T-helper 1 cell treated with Interleukin-12 subunit alpha and Interleukin-12 subunit beta and Interleukin-4 antibody, amounts not matched to agents 30 μg/mL and 1 μg/mL, for 36 hours (primary cell): ENCODE results near the gene POT1.

Experiments
- H3K27ac Mint-ChIP-seq: one replicate; pipeline ENCODE4 v1.8.0; 2021; ENCODE audit warnings: mild to moderate bottlenecking, mixed read lengths
- H3K27me3 Mint-ChIP-seq: one replicate; pipeline ENCODE4 v1.8.0; 2021; ENCODE audit warnings: low read depth, mixed read lengths
- H3K36me3 Mint-ChIP-seq: one replicate; pipeline ENCODE4 v1.8.0; 2021; ENCODE audit warnings: low read depth, mixed read lengths
- H3K4me1 Mint-ChIP-seq: one replicate; pipeline ENCODE4 v1.8.0; 2021; ENCODE audit warnings: low read depth, mixed read lengths
- H3K4me3 Mint-ChIP-seq: one replicate; pipeline ENCODE4 v1.8.0; 2021; ENCODE audit warnings: mild to moderate bottlenecking, moderate library complexity, mixed read lengths
- H3K9me3 Mint-ChIP-seq: one replicate; pipeline ENCODE4 v1.8.0; 2021; ENCODE audit warnings: mixed read lengths

The POT1 gene

DNA sequence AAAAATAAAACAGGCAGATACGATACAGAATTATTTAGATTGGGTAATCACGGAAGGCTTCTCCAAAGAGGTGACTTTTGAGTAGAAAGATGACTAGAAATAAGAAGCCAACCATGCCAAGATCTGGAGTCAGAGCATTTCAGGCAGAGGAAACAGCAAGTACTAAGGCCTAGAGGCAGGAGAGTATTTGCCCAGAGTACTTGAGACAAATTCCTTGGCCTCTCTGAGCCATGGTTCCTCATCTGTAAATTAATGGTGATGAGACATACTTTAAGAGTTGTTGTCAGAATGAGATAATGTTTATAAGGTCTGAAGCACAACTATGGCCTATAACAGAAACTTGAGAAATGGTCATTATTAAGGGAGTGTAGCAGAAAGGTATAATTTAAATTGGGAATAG, 148.2 kb downstream of the POT1 start:
- Mint-ChIP-seq H3K36me3 (no peaks in the 10 kb centered on the region), H3K27me3 (peaks cover 6% of the 10 kb centered on the region), H3K4me3 (no peak overlapping the region), H3K9me3 (no peaks in the 10 kb centered on the region), H3K4me1 (no peaks in the 10 kb centered on the region), H3K27ac (no peak overlapping the region)

DNA sequence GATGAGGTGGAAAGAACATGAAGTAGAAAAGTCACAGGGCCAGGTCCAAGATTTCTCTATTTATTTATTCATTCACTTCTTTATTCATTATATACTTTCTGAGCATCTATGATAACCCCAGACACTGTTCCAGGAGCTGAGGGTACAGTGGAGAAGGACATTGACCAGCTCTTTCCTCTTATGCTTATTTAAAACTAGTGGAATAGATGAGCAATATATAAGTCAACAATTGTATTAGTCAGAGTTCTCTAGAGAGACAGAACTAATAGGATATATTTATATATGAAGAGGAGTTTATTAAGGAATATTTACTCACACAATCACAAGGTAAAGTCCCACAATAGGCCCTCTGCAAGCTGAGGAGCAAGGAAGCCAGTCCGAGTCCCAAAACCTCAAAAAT, 149.0 kb downstream of the POT1 start:
- Mint-ChIP-seq H3K36me3 (no peaks in the 10 kb centered on the region), H3K27ac (no peak overlapping the region), H3K27me3 (peaks cover 6% of the 10 kb centered on the region), H3K9me3 (no peaks in the 10 kb centered on the region), H3K4me3 (no peak overlapping the region), H3K4me1 (no peaks in the 10 kb centered on the region)

DNA sequence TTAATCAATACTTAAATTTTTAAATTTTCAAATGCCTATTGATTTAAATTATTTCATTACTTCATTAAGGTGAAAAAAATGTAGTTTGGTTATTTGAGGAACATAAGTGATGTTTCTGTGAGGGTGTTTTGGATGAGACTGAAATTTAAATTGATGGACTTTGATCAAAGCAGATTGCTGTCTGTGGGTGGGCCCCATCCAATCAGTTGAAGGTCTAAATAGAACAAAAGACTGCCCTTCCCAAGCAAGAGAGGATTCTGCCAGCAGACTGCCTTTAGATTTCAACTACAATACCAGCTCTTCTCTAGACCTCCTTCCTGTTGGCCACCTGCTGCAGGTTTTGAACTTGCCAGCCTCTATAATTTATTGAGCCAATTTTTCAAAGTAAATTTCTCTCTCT, 149.6 kb downstream of the POT1 start:
- Mint-ChIP-seq H3K27me3 (peaks cover 6% of the 10 kb centered on the region), H3K4me3 (no peak overlapping the region), H3K4me1 (no peaks in the 10 kb centered on the region), H3K27ac (no peak overlapping the region), H3K36me3 (no peaks in the 10 kb centered on the region), H3K9me3 (no peaks in the 10 kb centered on the region)

DNA sequence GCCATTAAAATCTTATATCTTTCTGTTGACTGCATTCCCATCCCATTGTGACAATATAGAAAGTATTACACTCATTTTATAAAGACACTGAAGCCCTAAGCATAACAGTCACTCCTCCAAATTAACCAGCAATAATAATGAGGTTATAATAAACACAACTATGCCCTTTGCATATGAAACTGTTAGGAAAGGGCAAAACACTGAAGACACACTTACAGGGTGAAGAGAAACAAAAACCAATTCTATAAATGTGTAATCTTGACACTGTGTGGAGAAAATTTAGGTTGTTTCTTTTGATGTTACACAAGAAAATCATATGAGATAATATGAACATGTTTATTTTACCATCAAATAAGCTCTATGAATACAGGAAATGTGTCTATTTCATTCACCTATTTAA, 150.0 kb downstream of the POT1 start:
- Mint-ChIP-seq H3K4me3 (no peak overlapping the region), H3K27me3 (peaks cover 6% of the 10 kb centered on the region), H3K27ac (no peak overlapping the region), H3K4me1 (no peaks in the 10 kb centered on the region), H3K36me3 (no peaks in the 10 kb centered on the region), H3K9me3 (no peaks in the 10 kb centered on the region)

DNA sequence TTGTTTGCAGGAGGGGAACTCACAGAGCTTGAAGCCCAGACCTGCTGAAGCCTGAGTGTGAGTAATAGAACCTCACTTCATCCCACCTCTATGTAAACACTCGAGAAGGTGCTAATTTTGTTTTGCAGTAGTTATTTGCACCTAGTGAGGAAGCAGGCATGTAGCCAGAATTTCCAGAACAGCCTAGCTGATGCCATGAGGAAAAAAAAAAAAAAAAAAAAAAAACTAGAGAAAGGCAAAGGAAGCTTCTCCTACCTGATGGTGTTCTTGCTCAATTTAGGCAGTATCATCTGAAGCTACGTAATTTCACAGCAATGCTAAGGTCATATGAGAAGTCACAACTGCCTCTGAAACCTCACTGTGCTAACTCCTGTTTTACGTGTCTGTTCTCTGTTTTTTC, 150.4 kb downstream of the POT1 start:
- H3K9me3 Mint-ChIP-seq = no peaks in the 10 kb centered on the region
- H3K27ac Mint-ChIP-seq = no peak overlapping the region
- no peak overlapping the region for H3K4me3 Mint-ChIP-seq
- no peaks in the 10 kb centered on the region for H3K4me1 Mint-ChIP-seq
- no peaks in the 10 kb centered on the region for H3K36me3 Mint-ChIP-seq
- H3K27me3 Mint-ChIP-seq = peaks cover 6% of the 10 kb centered on the region

DNA sequence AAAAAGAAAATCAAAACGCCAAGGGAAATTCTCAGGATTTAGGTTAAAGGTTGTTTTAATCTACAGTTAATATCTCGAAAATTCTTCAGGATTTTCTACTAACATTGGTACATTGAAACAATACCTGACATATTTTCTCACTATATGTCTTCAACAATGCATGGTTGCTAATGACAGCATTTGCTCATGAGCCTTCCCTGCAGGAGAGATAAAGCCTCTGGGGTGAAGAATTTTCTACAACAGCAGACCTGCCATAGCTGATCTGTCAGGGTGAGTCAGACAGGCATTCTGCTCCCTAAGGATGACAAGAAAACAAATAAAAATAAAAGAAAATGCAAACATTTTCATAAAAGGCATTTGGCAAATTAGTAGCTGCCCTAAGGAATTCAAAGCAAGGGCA, 152.4 kb downstream of the POT1 start:
- Mint-ChIP-seq H3K27me3 (peaks cover 16% of the 10 kb centered on the region), H3K4me3 (no peak overlapping the region), H3K9me3 (no peaks in the 10 kb centered on the region), H3K4me1 (no peaks in the 10 kb centered on the region), H3K27ac (no peak overlapping the region), H3K36me3 (no peaks in the 10 kb centered on the region)

DNA sequence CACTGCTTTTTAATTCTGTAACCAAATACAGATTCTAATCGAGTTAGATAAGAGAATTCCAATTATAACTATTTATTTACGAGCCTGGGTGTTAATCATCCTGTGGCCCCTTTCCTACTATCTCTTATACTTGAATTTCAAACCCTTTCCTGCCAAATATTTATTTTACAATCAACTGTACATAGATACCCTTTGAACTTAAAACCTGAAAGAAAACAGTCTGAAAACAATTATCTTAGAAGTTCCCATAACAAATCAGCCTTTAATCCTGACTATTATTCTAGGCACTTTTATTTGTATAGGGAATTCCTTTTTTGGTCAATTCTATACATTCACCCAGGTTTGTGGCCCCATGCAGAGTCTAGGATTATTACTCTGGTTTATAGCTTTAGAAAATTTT, 153.5 kb downstream of the POT1 start:
- Mint-ChIP-seq H3K9me3 (no peaks in the 10 kb centered on the region), H3K4me1 (no peaks in the 10 kb centered on the region), H3K27ac (no peak overlapping the region), H3K27me3 (peaks cover 26% of the 10 kb centered on the region), H3K36me3 (no peaks in the 10 kb centered on the region), H3K4me3 (no peak overlapping the region)

DNA sequence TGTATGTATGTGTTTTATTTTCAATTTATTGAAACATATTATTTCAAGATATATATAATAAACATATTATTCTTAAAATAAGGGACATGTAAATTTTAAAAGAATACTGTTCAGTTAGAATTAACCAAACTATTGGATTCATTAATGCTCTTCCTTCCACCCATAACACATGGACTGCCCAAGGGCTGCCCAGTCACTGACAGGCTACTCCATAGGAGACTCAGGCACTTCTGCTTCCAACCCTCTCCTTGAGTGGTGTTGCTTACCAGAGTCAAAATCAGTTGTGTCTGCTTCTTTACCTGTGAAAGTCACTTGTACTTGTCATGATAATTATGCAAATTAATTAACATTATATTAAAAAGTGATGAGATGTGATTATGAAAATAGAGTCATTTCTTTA, 154.2 kb downstream of the POT1 start:
- H3K27me3 Mint-ChIP-seq = peaks cover 33% of the 10 kb centered on the region
- H3K4me3 Mint-ChIP-seq = no peak overlapping the region
- H3K27ac Mint-ChIP-seq = no peak overlapping the region
- no peaks in the 10 kb centered on the region for H3K36me3 Mint-ChIP-seq
- H3K4me1 Mint-ChIP-seq = no peaks in the 10 kb centered on the region
- H3K9me3 Mint-ChIP-seq = no peaks in the 10 kb centered on the region

DNA sequence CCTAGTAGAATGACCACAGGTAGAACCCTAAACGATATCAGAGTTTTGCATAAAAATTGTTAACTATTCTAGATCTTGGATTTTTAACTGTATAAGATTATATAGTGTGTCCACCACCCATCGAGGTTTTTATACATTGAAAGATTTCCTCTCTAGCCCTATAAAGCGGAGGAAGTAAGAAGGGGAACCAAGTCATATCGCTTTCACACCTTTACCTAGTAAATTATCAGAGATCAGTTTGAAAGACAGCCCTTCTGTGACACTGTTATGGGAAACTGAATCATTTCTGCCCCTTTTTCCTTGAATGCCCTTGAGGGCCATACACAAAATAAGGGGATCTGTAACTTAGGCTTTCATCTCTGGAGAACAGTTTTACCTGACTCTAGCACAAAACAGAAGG, 155.7 kb downstream of the POT1 start:
- H3K27ac Mint-ChIP-seq = no peak overlapping the region
- no peaks in the 10 kb centered on the region for H3K4me1 Mint-ChIP-seq
- H3K4me3 Mint-ChIP-seq = no peak overlapping the region
- no peaks in the 10 kb centered on the region for H3K36me3 Mint-ChIP-seq
- H3K9me3 Mint-ChIP-seq = no peaks in the 10 kb centered on the region
- peaks cover 34% of the 10 kb centered on the region for H3K27me3 Mint-ChIP-seq

DNA sequence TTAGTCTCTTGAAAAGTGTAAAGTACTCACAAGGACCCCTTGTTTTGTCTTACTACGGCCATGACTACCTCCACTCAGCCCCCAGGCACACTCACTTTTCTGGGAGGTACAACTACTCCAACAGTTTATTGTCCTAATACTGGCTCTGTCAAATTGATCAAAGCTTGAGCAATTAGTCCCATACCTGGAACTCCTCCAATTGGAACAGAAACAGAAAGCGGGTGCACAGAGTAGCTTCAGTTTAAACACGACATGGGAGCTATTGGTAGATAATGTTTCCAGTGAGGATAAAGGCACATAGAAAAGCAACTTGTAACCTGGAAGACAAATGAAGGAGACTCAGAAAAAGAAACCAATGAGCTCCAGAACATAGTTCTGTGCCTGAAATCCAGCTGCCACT, 156.3 kb downstream of the POT1 start:
- Mint-ChIP-seq H3K27ac (no peak overlapping the region), H3K36me3 (no peaks in the 10 kb centered on the region), H3K4me1 (no peaks in the 10 kb centered on the region), H3K9me3 (no peaks in the 10 kb centered on the region), H3K4me3 (no peak overlapping the region), H3K27me3 (peaks cover 37% of the 10 kb centered on the region)
